GM19193 (cell line): Measurements from ENCODE around the gene NUP58.

Experiments
- POLR2A ChIP-seq: IDR thresholded peaks from 4 replicates; pipeline ENCODE4 v1.6.1; 2011; ENCODE audit not compliant: insufficient read depth, insufficient read length; ENCODE audit errors: extremely low read depth

NUP58 gene

DNA sequence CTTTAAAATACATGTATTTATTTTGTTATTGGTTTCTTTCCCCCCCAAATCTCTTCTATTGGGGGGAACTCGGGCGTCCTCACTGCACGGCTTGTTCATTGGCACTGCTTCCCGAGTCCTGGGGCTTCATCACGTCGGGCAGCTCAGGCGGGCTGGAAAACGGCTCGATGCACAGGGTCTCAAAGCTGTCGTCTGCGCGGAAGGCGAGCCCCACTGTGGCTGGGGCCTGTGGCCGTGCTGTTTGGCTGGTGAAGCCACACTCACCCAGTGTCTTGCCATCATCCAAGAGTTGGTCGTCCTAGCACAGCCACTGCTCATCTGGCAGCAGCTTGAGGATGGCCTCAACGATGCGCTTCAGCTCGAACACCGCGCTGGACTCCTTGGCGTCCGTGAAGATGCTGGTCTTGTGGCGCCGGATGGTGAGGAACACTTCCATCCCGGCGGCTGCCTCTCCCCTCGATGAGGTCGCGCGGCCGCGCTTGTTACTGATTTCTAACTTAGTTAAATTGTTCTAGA, 64.4 kb downstream of the NUP58 start:
- no peak for TF ChIP-seq POLR2A

- TF ChIP-seq POLR2A: no peak
Measured at GRCh38 chr13:25371158-25371874, 69.9 kb downstream of the NUP58 start.

GRCh38 chr13:25371875-25372283, 70.5 kb downstream of the NUP58 start, which contains the start of gene ATP8A2:
ATP8A2 (plus strand) TSS chr13:25371974; CDS start chr13:25372213, 239 bp downstream.
- no peak for TF ChIP-seq POLR2A

- no peak for TF ChIP-seq POLR2A
Measured at GRCh38 chr13:25372284-25373081, 71.1 kb downstream of the NUP58 start.

GRCh38 chr13:25375727-25376358, 74.4 kb downstream of the NUP58 start:
- TF ChIP-seq POLR2A: no peak

DNA sequence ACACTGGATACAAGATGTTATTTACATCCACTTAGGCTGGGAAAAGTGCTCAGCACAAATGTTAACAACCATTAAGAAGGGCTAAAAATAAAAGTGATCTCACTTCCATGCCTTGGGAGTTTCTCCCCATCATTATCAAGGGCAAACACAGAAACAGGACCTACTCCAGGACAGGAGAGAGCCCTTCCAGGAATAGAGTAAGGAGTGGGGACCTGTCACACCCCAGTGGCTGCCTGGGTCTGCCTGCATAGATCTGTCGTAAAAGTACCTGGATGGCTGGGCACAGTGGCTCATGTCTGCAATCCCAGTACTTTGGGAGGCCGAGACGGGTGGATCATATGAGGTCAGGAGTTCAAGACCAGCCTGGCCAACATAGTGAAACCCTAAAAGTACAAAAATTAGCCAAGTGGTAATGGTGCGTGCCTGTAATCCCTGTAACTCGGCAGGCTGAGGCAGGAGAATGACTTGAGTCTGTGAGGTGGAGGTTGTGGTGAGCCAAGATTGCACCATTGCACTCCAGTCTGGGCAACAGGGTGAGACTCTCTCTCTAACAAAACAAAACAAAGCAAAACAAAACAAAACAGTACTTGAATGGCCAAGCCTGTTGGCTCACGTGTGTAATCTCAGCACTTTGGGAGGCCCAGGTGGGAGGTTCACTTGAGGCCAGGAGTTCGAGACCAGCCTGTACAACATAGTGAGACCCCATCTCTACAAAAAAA, 76.0 kb downstream of the NUP58 start:
- no peak for TF ChIP-seq POLR2A

DNA sequence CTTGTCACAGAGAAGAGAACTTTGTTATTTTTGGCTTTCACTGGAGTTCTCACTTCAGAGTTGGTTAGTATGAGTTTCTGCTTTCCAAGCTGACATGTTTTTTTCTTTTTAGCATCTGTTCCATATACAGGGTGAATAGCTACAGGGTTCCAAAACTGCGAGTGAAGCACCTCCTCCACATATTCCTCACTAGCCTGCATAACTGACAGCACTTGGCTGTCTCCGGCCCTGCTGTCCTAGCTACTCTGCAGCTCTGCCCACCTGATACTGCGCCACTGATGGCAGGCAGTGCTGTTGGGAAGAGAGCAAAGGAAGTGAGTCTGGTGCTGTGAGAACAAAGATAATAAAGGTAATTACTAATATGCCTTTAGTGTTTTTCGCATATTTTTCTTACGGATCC, 77.1 kb downstream of the NUP58 start:
- TF ChIP-seq POLR2A: no peak

DNA sequence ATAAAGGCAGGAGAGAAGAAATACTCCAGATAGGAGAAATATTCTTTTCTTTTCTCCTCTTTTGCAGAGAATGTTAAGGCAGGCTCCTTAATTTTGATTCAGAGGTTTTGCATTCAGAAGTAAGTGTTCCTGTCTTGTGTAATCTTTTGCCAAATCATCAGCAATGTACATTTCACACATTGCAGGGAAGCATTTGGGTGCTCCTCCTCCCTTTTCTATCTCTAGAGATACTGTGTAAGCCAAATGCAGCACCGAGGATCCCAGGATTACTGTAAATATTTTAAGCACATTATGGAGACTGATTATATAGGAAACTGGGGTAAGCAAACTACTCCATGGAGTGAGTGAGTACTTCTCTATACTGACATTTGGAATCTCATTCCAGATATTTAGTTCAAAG, 77.6 kb downstream of the NUP58 start:
- TF ChIP-seq POLR2A: no peak

DNA sequence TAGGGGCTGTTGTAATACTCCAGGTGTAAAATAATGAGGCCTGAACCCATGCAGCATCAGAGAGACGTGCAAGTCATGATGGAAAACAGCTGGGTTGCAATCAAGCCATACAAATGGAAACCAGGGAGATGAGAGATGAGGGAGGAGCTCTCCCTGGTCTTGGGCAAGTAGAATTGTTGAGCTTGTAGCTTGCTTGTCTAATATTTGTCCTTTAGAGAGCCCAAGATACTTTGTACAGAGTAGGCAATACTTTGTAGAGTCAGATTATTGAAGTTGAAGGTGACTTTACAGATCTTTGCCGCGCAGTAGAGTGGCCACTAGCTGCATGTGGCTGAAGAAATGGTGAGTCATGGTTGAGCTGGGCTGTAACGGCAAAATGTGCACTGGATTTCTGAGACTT, 78.7 kb downstream of the NUP58 start:
- no peak for TF ChIP-seq POLR2A

- TF ChIP-seq POLR2A: no peak
Measured at GRCh38 chr13:25380741-25381324, 79.4 kb downstream of the NUP58 start.

GRCh38 chr13:25384758-25385410, 83.5 kb downstream of the NUP58 start:
- TF ChIP-seq POLR2A: no peak

- TF ChIP-seq POLR2A: no peak
Measured at GRCh38 chr13:25391932-25392331, 90.5 kb downstream of the NUP58 start.
